Measurements from ENCODE around the gene NCOA7. TPM values are rescaled to one million over a fixed set of nuclear protein-coding genes. Genes with fewer than 3 reads are reported as not detected.

NCOA7 gene
- total and polyA plus RNA-seq, 3 donors from 2014 or later, result 7.5 to 26.7 (median 18.9) TPM

DNA sequence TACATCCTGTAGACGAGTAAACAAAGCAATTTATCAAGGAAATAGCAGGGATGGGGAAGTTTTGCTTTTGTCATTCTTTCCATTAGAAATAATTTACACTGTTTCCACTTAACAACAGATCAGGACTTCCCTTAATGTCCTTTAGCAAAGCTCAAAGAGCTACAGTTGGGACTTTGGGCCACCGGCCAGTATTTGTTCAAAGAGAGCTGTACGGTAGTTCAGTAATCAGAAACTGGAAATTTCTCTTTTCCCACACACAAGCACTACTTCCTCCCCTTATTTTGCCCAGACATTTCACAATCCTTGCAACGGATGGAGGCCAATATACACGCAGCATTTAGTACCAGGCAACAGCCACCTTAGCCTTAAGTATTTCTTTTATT, 153.7 kb downstream of the NCOA7 start:
- H3K9me3 ChIP-seq, result no peaks in the 10 kb centered on the region
- no peaks in the 10 kb centered on the region for H3K4me1 ChIP-seq
- no peak overlapping the region for H3K4me3 ChIP-seq
- no peaks in the 10 kb centered on the region for H3K36me3 ChIP-seq (ENCODE audit: low read depth, missing control alignments)
- TF ChIP-seq, protein P1, sequence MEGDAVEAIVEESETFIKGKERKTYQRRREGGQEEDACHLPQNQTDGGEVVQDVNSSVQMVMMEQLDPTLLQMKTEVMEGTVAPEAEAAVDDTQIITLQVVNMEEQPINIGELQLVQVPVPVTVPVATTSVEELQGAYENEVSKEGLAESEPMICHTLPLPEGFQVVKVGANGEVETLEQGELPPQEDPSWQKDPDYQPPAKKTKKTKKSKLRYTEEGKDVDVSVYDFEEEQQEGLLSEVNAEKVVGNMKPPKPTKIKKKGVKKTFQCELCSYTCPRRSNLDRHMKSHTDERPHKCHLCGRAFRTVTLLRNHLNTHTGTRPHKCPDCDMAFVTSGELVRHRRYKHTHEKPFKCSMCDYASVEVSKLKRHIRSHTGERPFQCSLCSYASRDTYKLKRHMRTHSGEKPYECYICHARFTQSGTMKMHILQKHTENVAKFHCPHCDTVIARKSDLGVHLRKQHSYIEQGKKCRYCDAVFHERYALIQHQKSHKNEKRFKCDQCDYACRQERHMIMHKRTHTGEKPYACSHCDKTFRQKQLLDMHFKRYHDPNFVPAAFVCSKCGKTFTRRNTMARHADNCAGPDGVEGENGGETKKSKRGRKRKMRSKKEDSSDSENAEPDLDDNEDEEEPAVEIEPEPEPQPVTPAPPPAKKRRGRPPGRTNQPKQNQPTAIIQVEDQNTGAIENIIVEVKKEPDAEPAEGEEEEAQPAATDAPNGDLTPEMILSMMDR (IDR thresholded peaks at IDR 0.05), result no peak
- TF ChIP-seq POLR2A (IDR thresholded peaks at IDR 0.05), result no peak
- H3K27ac ChIP-seq, result peak overlapping the region in 1 of 2 donors; percentile 25
- WGBS, 2 donors, result 28 to 30% methylated on average over 5 of the region's 5 CpGs
- intact Hi-C loops (cut with DNase I; ENCODE audit: low total_unique reads), result no loop called here
- DNase-seq, result peak; percentile 85
- H3K27me3 ChIP-seq, result no peaks in the 10 kb centered on the region

DNA sequence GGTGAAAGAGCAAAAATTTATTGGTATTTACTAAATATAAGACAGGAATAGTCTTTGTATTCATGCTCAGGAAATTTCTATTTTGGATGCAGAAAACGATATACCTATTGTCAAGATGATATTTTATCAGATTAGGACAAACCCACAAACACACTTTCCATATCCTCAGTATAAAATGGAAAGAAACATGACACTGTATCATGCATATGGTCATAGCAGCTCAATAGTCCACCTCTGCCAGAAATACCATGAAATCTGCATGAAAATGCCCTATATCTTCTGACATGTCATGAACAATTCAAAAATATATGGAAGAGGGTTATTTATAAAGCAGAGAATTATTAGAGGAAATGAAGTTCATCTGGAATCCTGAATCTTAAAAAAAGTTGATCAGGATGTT, 154.1 kb downstream of the NCOA7 start:
- DNase-seq, result no peak
- TF ChIP-seq, protein P1 (IDR thresholded peaks at IDR 0.05), result no peak
- TF ChIP-seq POLR2A (IDR thresholded peaks at IDR 0.05), result no peak
- Histone ChIP-seq H3K36me3 (ENCODE audit: low read depth, missing control alignments) (no peaks in the 10 kb centered on the region), H3K27ac (peak overlapping the region in 1 of 2 donors; percentile 25), H3K27me3 (no peaks in the 10 kb centered on the region), H3K9me3 (no peaks in the 10 kb centered on the region), H3K4me3 (no peak overlapping the region), H3K4me1 (no peaks in the 10 kb centered on the region)
- WGBS, 2 donors, result 75 to 81% methylated on average over 1 of the region's 1 CpG
- intact Hi-C loops (cut with DNase I; ENCODE audit: low total_unique reads), result no loop called here

DNA sequence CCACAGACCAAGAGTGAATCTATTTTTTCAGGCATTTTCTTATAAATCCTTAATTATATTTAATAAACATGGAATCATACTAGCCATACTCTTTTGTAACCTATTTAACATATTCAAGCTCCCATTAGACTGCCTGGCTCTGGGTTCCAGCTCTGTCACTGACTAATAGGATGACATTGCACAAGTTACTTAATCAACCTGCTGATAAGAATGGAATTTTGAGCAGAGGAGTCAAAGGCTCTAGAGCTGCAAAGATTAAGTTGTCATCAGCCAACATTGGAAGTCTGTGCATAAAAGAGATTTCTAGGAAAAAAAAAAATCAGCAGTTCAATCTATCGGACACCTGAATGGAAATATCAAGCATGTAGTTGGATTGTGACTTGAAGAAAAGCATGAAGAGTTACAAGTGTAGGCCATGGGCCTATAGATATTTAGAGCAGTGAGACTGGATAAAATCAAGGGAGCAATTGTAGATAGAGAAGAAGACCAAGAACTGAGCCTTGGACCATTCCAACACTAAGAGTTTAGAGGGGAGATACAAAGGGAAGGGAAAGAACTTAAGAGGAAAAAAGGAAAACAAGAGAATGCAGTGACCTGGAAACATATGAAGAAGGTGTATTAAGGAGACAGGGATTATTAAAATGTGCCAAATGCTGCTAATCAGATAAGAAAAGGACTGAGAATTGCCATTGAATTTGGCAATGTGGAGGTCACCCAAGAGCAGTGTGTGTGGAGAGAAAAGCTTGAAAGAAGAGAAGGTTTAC, 154.8 kb downstream of the NCOA7 start:
- TF ChIP-seq, protein P1 (IDR thresholded peaks at IDR 0.05), result no peak
- no peak for TF ChIP-seq POLR2A (IDR thresholded peaks at IDR 0.05)
- no peaks in the 10 kb centered on the region for H3K9me3 ChIP-seq
- WGBS, 2 donors, result 67 to 83% methylated on average over 1 of the region's 1 CpG
- no peak for DNase-seq
- no peaks in the 10 kb centered on the region for H3K36me3 ChIP-seq (ENCODE audit: low read depth, missing control alignments)
- no peaks in the 10 kb centered on the region for H3K27me3 ChIP-seq
- no peak overlapping the region for H3K4me3 ChIP-seq
- H3K27ac ChIP-seq, result no peak overlapping the region
- intact Hi-C loops (cut with DNase I; ENCODE audit: low total_unique reads), result no loop called here
- H3K4me1 ChIP-seq, result no peaks in the 10 kb centered on the region

DNA sequence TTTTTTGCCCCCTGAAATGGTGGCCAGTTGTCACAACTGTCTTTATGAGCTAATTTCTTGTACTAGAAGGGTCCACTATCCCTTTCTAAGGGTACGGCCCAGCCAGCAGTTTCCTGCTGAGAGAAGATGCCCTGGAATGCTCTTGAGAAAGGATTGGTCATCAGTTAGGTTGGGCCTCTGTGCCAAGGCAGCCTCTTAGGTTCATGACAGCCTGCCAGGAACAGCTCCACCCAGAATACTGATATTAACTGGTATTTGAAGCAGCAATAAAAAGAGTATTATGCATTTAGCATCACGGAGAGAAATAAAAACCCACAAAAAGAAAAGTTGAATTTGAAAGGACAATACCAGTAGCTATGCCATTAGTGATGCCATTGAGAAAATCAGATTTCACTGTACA, 156.9 kb downstream of the NCOA7 start:
- no peak overlapping the region for H3K27ac ChIP-seq
- no peak for TF ChIP-seq POLR2A (IDR thresholded peaks at IDR 0.05)
- TF ChIP-seq, protein P1 (IDR thresholded peaks at IDR 0.05), result no peak
- no peaks in the 10 kb centered on the region for H3K9me3 ChIP-seq
- no peaks in the 10 kb centered on the region for H3K36me3 ChIP-seq (ENCODE audit: low read depth, missing control alignments)
- no peak overlapping the region for H3K4me3 ChIP-seq
- H3K4me1 ChIP-seq, result no peaks in the 10 kb centered on the region
- intact Hi-C loops (cut with DNase I; ENCODE audit: low total_unique reads), result no loop called here
- no peaks in the 10 kb centered on the region for H3K27me3 ChIP-seq
- no peak for DNase-seq
- WGBS, 2 donors, result 87 to 91% methylated on average over 2 of the region's 2 CpGs

DNA sequence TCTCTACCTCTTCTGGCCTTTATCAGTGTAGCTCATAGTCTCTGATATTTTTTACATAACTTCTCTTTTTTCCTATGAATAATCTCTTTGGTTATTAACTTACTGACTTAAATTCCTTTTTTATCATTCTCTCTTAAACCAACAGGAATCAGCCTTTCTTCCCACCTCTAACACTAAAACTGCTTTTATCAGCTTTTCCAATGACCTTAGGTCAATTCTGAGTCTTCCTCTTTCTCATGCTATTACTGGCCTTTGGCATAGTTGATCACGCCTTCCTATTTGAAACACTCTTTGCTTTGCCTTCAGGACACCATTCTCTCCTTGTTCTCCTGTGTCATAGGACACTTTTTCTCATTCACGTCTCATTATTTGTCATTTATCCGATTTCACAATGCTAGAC, 157.7 kb downstream of the NCOA7 start:
- Histone ChIP-seq H3K27me3 (no peaks in the 10 kb centered on the region), H3K4me1 (no peaks in the 10 kb centered on the region), H3K36me3 (ENCODE audit: low read depth, missing control alignments) (no peaks in the 10 kb centered on the region), H3K27ac (no peak overlapping the region), H3K4me3 (no peak overlapping the region), H3K9me3 (no peaks in the 10 kb centered on the region)
- TF ChIP-seq, protein P1 (IDR thresholded peaks at IDR 0.05), result no peak
- no peak for TF ChIP-seq POLR2A (IDR thresholded peaks at IDR 0.05)
- DNase-seq, result no peak
- intact Hi-C loops (cut with DNase I; ENCODE audit: low total_unique reads), result no loop called here
- 95 to 97% methylated on average over 3 of the region's 3 CpGs for WGBS, 2 donors

Measured in testis (tissue), 3 donors.